Smooth muscle cell (in vitro differentiated cells): Measurements from ENCODE around the gene LAMA3. TPM values are rescaled to one million over a fixed set of nuclear protein-coding genes. Genes with fewer than 3 reads are reported as not detected.

Experiments used
- DNase-seq: peaks from one replicate; lab custom pipeline; 2025; ENCODE audit not compliant: unreplicated experiment; lab: John Stamatoyannopoulos, UW
- H2AFZ ChIP-seq: fragments of 200-600 bp; sonication (generic); 2 replicates; pipeline ENCODE4 v1.6.0; 2016; ENCODE audit warnings: antibody characterized with exemption, low read depth, mild to moderate bottlenecking
- H3F3A ChIP-seq: fragments of 200-600 bp; sonication (generic); 2 replicates; pipeline ENCODE4 v1.6.0; 2017; ENCODE audit warnings: antibody characterized with exemption, low read depth
- H3K27ac ChIP-seq: fragments of 200-600 bp; sonication (generic); 2 replicates; pipeline ENCODE4 v1.5.1; 2016; ENCODE audit warnings: low read depth, mild to moderate bottlenecking
- H3K27me3 ChIP-seq: fragments of 200-600 bp; sonication (generic); 2 replicates; pipeline ENCODE4 v1.6.1; 2016; ENCODE audit warnings: low read depth, mild to moderate bottlenecking
- H3K36me3 ChIP-seq: fragments of 200-600 bp; sonication (generic); 2 replicates; pipeline ENCODE4 v1.5.1; 2016; ENCODE audit warnings: low read depth
- H3K4me1 ChIP-seq: fragments of 200-600 bp; sonication (generic); 2 replicates; pipeline ENCODE4 v1.5.1; 2016; ENCODE audit warnings: low read depth
- H3K4me2 ChIP-seq: fragments of 200-600 bp; sonication (generic); 2 replicates; pipeline ENCODE4 v1.6.0; 2016; ENCODE audit warnings: mild to moderate bottlenecking
- H3K4me3 ChIP-seq: fragments of 200-600 bp; sonication (generic); 2 replicates; pipeline ENCODE4 v1.5.1; 2016; ENCODE audit warnings: mild to moderate bottlenecking
- H3K79me2 ChIP-seq: fragments of 200-600 bp; sonication (generic); 2 replicates; pipeline ENCODE4 v1.6.0; 2016; ENCODE audit warnings: low read depth, mild to moderate bottlenecking
- H3K9ac ChIP-seq: fragments of 200-600 bp; sonication (generic); 2 replicates; pipeline ENCODE4 v1.6.0; 2016; ENCODE audit warnings: low read depth
- H3K9me3 ChIP-seq: fragments of 200-600 bp; sonication (generic); replicated peaks from 2 replicates; pipeline ENCODE4 v1.5.1; 2016; ENCODE audit warnings: low read depth
- H4K20me1 ChIP-seq: fragments of 200-600 bp; sonication (generic); 2 replicates; pipeline ENCODE4 v1.6.0; 2016; ENCODE audit warnings: low read depth
- CTCF ChIP-seq: fragments of 200-600 bp; sonication (generic); IDR thresholded peaks from 2 replicates; pipeline ENCODE4 v1.5.1; 2017; ENCODE audit warnings: borderline replicate concordance, mild to moderate bottlenecking, antibody characterized with exemption; ENCODE audit not compliant: insufficient read depth, poor library complexity, severe bottlenecking
- WGBS: methylation state at CpG from one replicate; pipeline ENCODE4 v1.1.7; 2016; ENCODE audit warnings: low lambda C conversion rate; 5-methylcytosine and 5-hydroxymethylcytosine counted together
- polyA plus RNA-seq: library from polyadenylated mRNA; unstranded; fragments of >200 nt; fragmentation: Nextera tagmentation; extraction: Ambion mirVana; gene quantifications from 2 replicates; pipeline ENCODE4 v1.2.1, GENCODE V29; 2016
- total RNA-seq: library from RNA; depleted of rRNA; stranded (reverse); fragments of >200 nt; gene quantifications from 2 replicates; pipeline ENCODE4 v1.2.3, GENCODE V29; 2014

The LAMA3 gene
- total and polyA plus RNA-seq, 2 experiments from 2014 or later = 7.8 to 23.1 TPM

DNA sequence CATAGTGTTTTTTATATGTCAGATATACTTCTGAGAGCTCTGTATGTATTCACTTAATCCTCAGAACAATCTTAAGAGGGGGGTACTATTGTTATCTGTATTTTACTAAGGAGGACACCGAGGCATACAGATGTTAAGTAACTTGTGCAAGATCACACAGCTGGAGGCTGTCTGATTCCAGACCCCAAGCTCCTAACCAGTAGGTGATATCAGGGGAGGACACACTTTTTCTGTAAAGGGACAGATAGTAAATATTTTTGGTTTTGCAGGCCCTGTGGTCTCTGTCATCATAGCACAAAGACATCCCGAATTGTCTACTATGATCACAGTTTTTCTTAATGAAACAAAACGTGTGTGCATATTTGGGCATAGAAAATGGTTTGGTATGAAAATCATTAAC lies 143.7 kb downstream of the LAMA3 start:
- Histone ChIP-seq H3K27me3 (no peaks in the 10 kb centered on the region), H3K4me3 (no peak overlapping the region)

DNA sequence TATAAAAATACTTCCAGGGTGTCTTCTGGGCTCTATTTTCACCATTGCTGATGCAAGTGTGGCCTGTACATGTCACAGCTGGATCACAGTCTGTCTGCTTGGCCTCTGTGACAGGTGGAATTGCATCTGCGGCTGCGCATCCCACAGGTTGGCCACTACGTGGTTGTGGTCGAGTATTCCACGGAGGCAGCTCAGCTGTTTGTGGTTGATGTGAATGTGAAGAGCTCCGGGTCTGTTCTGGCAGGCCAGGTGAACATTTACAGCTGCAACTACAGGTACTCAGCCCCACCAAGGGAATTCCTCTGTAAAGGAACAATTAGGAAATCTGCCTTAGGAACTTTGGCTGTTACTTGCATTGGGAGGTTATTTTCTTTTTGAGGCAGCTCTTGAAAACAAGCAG lies 144.5 kb downstream of the LAMA3 start:
- H2AFZ ChIP-seq = no peak overlapping the region
- no peaks in the 10 kb centered on the region for H3F3A ChIP-seq
- TF ChIP-seq CTCF = no peak
- H3K79me2 ChIP-seq = no peaks in the 10 kb centered on the region
- H4K20me1 ChIP-seq = no peaks in the 10 kb centered on the region
- H3K4me1 ChIP-seq = peaks cover 5% of the 10 kb centered on the region
- H3K9me3 ChIP-seq = no peaks in the 10 kb centered on the region
- no peak overlapping the region for H3K4me3 ChIP-seq
- no peak overlapping the region for H3K27ac ChIP-seq
- H3K9ac ChIP-seq = no peak overlapping the region
- no peak for DNase-seq
- 81% methylated on average over 6 of the region's 6 CpGs for WGBS
- no peaks in the 10 kb centered on the region for H3K27me3 ChIP-seq
- H3K4me2 ChIP-seq = no peak overlapping the region
- no peaks in the 10 kb centered on the region for H3K36me3 ChIP-seq

More for the DNA sequence above, 143.7 kb downstream of the LAMA3 start:
- H3K36me3 ChIP-seq = no peaks in the 10 kb centered on the region
- H3K79me2 ChIP-seq = no peaks in the 10 kb centered on the region
- no peaks in the 10 kb centered on the region for H3K9me3 ChIP-seq
- no peaks in the 10 kb centered on the region for H3F3A ChIP-seq
- H3K4me2 ChIP-seq = no peak overlapping the region
- H4K20me1 ChIP-seq = no peaks in the 10 kb centered on the region
- peaks cover 3% of the 10 kb centered on the region for H3K4me1 ChIP-seq
- no peak overlapping the region for H3K27ac ChIP-seq
- WGBS = 85% methylated on average over 3 of the region's 3 CpGs
- no peak overlapping the region for H2AFZ ChIP-seq
- no peak for TF ChIP-seq CTCF
- no peak overlapping the region for H3K9ac ChIP-seq
- no peak for DNase-seq

DNA sequence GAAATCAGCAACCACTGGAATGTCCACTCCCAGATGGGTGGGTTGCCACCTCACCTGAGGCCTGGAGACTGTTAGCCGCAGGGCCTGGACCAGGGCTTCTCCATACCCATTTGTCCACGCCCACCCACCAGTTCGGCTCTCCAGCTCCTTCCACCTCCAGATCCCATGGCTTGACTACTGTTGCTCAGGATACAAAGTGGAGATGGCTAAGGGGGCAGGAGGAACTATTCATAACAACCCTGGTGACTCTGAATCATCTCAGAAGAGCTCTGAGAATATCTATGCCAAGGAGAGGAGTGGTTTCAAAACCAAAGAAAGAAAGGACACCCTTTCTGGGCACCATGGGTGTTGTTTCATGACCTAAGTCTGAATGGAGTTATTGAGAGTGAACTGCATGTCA lies 145.8 kb downstream of the LAMA3 start:
- DNase-seq = no peak
- WGBS = 85% methylated on average over 3 of the region's 3 CpGs
- Histone ChIP-seq H3K4me2 (no peak overlapping the region), H3F3A (no peaks in the 10 kb centered on the region), H4K20me1 (no peaks in the 10 kb centered on the region), H3K79me2 (no peaks in the 10 kb centered on the region), H3K27ac (peak overlapping the region; percentile 15), H3K36me3 (no peaks in the 10 kb centered on the region), H3K4me3 (no peak overlapping the region), H2AFZ (no peak overlapping the region), H3K9ac (no peak overlapping the region), H3K9me3 (no peaks in the 10 kb centered on the region), H3K4me1 (peaks cover 5% of the 10 kb centered on the region), H3K27me3 (no peaks in the 10 kb centered on the region)
- TF ChIP-seq CTCF = no peak

DNA sequence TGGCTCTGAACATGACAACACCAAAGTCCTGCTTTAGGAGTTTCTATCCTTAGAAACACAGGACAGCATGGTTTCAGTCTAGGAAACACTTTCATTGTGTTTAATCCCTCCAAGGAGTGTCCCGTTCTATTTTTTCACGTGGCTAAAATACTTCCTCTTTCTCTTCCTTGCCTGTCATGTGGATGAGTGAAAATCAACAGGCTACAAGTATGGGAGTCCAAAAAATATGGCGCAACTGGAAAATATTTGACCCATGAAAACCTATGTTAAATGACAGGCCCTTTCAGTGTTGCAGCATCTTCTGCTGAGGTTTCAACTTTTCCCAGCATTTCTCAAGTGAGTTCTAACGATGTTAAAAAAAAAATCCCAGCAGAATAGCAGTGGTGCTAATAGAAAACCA lies 146.3 kb downstream of the LAMA3 start:
- no peaks in the 10 kb centered on the region for H4K20me1 ChIP-seq
- peaks cover 5% of the 10 kb centered on the region for H3K4me1 ChIP-seq
- H3K27me3 ChIP-seq = no peaks in the 10 kb centered on the region
- H3K36me3 ChIP-seq = no peaks in the 10 kb centered on the region
- H2AFZ ChIP-seq = no peak overlapping the region
- no peak for TF ChIP-seq CTCF
- peak overlapping the region; percentile 15 for H3K27ac ChIP-seq
- peak overlapping the region; percentile 1 for H3K4me2 ChIP-seq
- H3K9ac ChIP-seq = no peak overlapping the region
- H3F3A ChIP-seq = no peaks in the 10 kb centered on the region
- H3K9me3 ChIP-seq = no peaks in the 10 kb centered on the region
- WGBS = 58% methylated on average over 4 of the region's 4 CpGs
- no peak overlapping the region for H3K4me3 ChIP-seq
- no peaks in the 10 kb centered on the region for H3K79me2 ChIP-seq
- DNase-seq = no peak
